Osteocyte (in vitro differentiated cells): ENCODE data around the gene KAT2B. TPM values are rescaled to one million over a fixed set of nuclear protein-coding genes. Genes with fewer than 3 reads are reported as not detected.

ENCODE experiments used
- DNase-seq: peaks from one replicate; pipeline ENCODE4 v3.0.0; 2021; ENCODE audit warnings: mixed read lengths; ENCODE audit not compliant: unreplicated experiment; ENCODE audit errors: extremely low spot score
- H3K27ac Mint-ChIP-seq: one replicate; pipeline ENCODE4 v1.8.0; 2021; ENCODE audit warnings: mild to moderate bottlenecking, mixed read lengths; ENCODE audit not compliant: unreplicated experiment
- H3K27me3 Mint-ChIP-seq: one replicate; pipeline ENCODE4 v1.8.0; 2021; ENCODE audit warnings: mixed read lengths; ENCODE audit not compliant: unreplicated experiment
- H3K36me3 Mint-ChIP-seq: one replicate; pipeline ENCODE4 v1.8.0; 2021; ENCODE audit warnings: mixed read lengths; ENCODE audit not compliant: unreplicated experiment
- H3K4me1 Mint-ChIP-seq: one replicate; pipeline ENCODE4 v1.8.0; 2021; ENCODE audit warnings: mixed read lengths; ENCODE audit not compliant: unreplicated experiment
- H3K4me3 Mint-ChIP-seq: one replicate; pipeline ENCODE4 v1.8.0; 2021; ENCODE audit warnings: mild to moderate bottlenecking, moderate library complexity, mixed read lengths; ENCODE audit not compliant: unreplicated experiment
- H3K9me3 Mint-ChIP-seq: one replicate; pipeline ENCODE4 v1.8.0; 2021; ENCODE audit warnings: mixed read lengths; ENCODE audit not compliant: unreplicated experiment
- CTCF ChIP-seq: fragments of 200-600 bp; sonication (generic); IDR thresholded peaks from 2 replicates; pipeline ENCODE4 v1.5.0; 2021; ENCODE audit warnings: antibody characterized with exemption, mild to moderate bottlenecking, moderate library complexity
- total RNA-seq: library from RNA; stranded (reverse); gene quantifications from 2 replicates; pipeline ENCODE4 v1.2.1, GENCODE V29; 2021

The KAT2B gene
- total RNA-seq, 1 donor from 2014 or later, result 15.7 TPM

DNA sequence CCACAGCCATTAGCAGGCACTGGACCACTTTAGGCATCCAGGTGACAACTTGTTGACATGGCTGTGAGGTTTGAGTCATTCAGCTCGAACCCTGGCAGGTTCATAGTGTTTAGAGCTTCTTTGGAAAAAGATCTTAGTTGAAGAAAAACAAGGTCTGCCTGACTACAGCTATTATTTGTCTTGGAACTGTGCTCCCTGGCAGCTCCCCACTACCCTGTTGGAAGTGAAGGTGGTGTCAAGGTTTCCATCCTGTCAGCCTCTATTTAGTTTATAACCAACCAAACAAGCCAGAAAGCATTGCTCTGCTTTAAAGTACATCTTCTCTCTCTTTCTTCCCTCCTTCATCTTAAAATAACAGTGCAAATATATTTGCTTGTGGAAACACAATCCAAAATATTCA lies 56.8 kb downstream of the KAT2B start:
- no peaks in the 10 kb centered on the region for H3K27me3 Mint-ChIP-seq
- no peak for TF ChIP-seq CTCF
- no peak for DNase-seq
- peaks cover 41% of the 10 kb centered on the region for H3K4me1 Mint-ChIP-seq
- no peak overlapping the region for H3K27ac Mint-ChIP-seq
- H3K36me3 Mint-ChIP-seq, result no peaks in the 10 kb centered on the region
- H3K4me3 Mint-ChIP-seq, result no peak overlapping the region
- H3K9me3 Mint-ChIP-seq, result no peaks in the 10 kb centered on the region

DNA sequence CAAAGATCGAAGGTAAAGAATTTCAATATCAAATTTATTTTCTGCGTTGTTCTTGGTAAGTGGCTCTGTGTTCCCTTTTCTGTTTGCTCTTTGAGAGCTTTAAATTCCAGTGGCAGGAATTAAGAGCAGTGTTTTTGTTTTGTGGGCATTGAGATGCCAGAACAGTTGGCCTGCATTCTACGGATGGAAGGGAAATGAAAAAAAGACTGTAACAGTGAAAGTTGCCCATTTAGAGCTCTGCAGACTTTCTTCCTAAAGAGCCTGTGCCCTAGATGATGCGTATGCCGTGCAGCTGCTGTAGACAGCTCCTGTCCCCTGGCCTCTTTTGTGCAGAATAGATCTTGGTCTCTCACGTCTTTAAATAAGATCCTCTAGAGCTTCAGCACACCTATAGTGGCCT lies 58.8 kb downstream of the KAT2B start:
- no peak for DNase-seq

GRCh38 chr3:20100151-20100550 lies 59.9 kb downstream of the KAT2B start:
- no peaks in the 10 kb centered on the region for H3K36me3 Mint-ChIP-seq
- no peak for TF ChIP-seq CTCF
- no peaks in the 10 kb centered on the region for H3K27me3 Mint-ChIP-seq
- H3K4me3 Mint-ChIP-seq, result no peak overlapping the region
- peak overlapping the region; percentile 3 for H3K27ac Mint-ChIP-seq
- no peak for DNase-seq
- H3K9me3 Mint-ChIP-seq, result no peaks in the 10 kb centered on the region
- peaks cover 41% of the 10 kb centered on the region for H3K4me1 Mint-ChIP-seq

More for the DNA sequence above, 58.8 kb downstream of the KAT2B start:
- peaks cover 41% of the 10 kb centered on the region for H3K4me1 Mint-ChIP-seq
- no peak for TF ChIP-seq CTCF
- H3K27me3 Mint-ChIP-seq, result no peaks in the 10 kb centered on the region
- no peak overlapping the region for H3K27ac Mint-ChIP-seq
- no peaks in the 10 kb centered on the region for H3K36me3 Mint-ChIP-seq
- H3K9me3 Mint-ChIP-seq, result no peaks in the 10 kb centered on the region
- no peak overlapping the region for H3K4me3 Mint-ChIP-seq

DNA sequence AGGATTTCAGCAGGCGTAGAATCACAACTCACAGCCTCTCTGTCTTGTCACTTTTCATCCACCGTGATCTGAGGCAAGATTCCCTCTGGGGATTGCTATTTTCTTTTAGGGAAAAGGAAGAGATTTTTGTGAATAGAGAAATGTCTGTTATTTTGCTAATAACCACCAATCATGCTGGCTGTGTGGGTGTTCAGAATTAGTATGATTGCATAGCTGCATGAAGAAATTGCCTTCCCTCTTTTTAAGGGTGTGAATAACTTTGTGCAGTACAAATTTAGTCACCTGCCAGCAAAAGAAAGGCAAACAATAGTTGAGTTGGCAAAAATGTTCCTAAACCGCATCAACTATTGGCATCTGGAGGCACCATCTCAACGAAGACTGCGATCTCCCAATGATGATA lies 60.8 kb downstream of the KAT2B start:
- Mint-ChIP-seq H3K27me3 (no peaks in the 10 kb centered on the region), H3K36me3 (no peaks in the 10 kb centered on the region), H3K4me1 (peaks cover 38% of the 10 kb centered on the region), H3K4me3 (no peak overlapping the region), H3K9me3 (no peaks in the 10 kb centered on the region), H3K27ac (peak overlapping the region; percentile 4)
- TF ChIP-seq CTCF, result no peak
- no peak for DNase-seq

DNA sequence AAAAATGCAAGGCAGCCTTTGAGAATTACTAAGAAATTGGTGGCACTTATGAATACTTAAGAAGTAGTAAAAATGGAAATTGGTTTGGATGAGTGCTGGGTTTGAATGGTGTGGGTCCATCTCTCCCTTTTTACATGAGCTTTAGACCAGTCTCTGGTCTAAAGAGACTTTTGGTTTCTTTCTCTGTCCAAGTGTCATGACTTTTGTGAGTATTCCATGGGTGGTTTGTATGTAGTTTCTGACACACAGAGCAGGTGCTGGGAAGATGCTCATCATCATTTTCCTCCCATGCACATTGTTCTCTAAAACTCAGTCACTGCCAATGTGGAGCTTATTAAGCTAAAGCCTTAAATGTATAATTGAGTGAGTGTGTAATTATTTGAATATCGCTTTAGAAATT lies 63.5 kb downstream of the KAT2B start:
- Mint-ChIP-seq H3K27me3 (no peaks in the 10 kb centered on the region), H3K27ac (no peak overlapping the region), H3K4me3 (no peak overlapping the region), H3K36me3 (no peaks in the 10 kb centered on the region), H3K9me3 (no peaks in the 10 kb centered on the region), H3K4me1 (peaks cover 26% of the 10 kb centered on the region)
- DNase-seq, result no peak
- no peak for TF ChIP-seq CTCF
